Measurements from ENCODE around the gene KLHL12. TPM values are rescaled to one million over a fixed set of nuclear protein-coding genes. Genes with fewer than 3 reads are reported as not detected.
"Not testable (repeated sequence)": the region's sequence is repeated elsewhere in the genome, so short reads cannot be mapped to it uniquely, and the experiment has no call there.

Gene KLHL12
- total and polyA plus RNA-seq, 10 of the 15 experiments (the other 5 are each of a cell fraction or from before 2014, with no cell fraction given), result 16.0 to 53.8 (median 30.3) TPM

DNA sequence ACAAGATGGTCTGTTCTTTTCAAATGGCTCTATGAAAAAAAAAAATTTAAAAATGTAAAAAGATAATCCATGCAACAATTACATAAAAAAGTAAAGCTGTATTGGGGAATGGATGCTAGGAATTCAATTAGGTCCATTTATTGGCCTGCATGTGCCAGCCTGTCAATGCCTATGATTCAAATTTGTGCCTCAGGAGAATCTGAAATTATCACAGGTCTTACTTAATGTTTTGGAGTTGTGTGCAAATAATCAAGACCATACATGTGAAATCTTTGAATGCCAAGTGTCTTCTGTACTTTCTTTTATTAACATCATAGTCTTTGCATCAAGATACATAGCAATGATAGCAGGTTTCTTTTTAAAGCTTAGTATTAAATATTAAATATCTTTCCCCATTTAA lies 13.5 kb upstream of the KLHL12 start:
- Histone ChIP-seq H3K27ac (ENCODE audit: control insufficient read depth, insufficient read depth) (no peak overlapping the region), H3K9ac (ENCODE audit: control insufficient read depth, insufficient read depth, low read length) (no peak overlapping the region), H2AFZ (ENCODE audit: control insufficient read depth, low read depth, low read length) (no peak overlapping the region), H3K27me3 (replicated peaks in 1 of 2; ENCODE audit: control insufficient read depth in 2 of 2, insufficient read depth in 2 of 2, low read length in 1 of 2) (no peaks in the 10 kb centered on the region), H3K4me3 (no peak overlapping the region), H3K4me1 (ENCODE audit: control insufficient read depth, insufficient read depth, low read length) (no peaks in the 10 kb centered on the region), H3K4me2 (ENCODE audit: control insufficient read depth, insufficient read depth) (no peak overlapping the region), H3K9me3 (replicated peaks; ENCODE audit: control insufficient read depth, insufficient read depth, low read length) (no peaks in the 10 kb centered on the region), H3K79me2 (ENCODE audit: control insufficient read depth, insufficient read depth, low read length) (no peaks in the 10 kb centered on the region), H4K20me1 (ENCODE audit: control insufficient read depth, insufficient read depth) (no peaks in the 10 kb centered on the region), H3K36me3 (ENCODE audit: control insufficient read depth in 2 of 2, insufficient read depth in 2 of 2, low read length in 1 of 2) (peaks cover 10 to 27% of the 10 kb centered on the region in 2 experiments)
- TF ChIP-seq SMC3 (IDR thresholded peaks at IDR 0.05; ENCODE audit: borderline replicate concordance, low read length) (no peak), POLR2A (IDR thresholded peaks at IDR 0.05; ENCODE audit: low read depth, low read length) (no peak), IRF4 (IDR thresholded peaks at IDR 0.05; ENCODE audit: low read depth, low read length) (no peak), SPI1 (IDR thresholded peaks at IDR 0.05; ENCODE audit: borderline replicate concordance, insufficient read depth, low read depth, low read length) (no peak), HDAC2 (IDR thresholded peaks at IDR 0.05) (no peak), MEF2A (IDR thresholded peaks at IDR 0.05; ENCODE audit: insufficient read depth, low read depth, low read length) (no peak)
- ATAC-seq (no peak), FAIRE-seq (no peak), DNase-seq (ENCODE audit: low read depth, low spot score) (no peak)
- no TSS peak for BruUV-seq (replicated peaks)
- in situ Hi-C loops (cut with MboI), result no loop called here
- POLR2A ChIA-PET, result no interaction called here
- RAD21 ChIA-PET (ENCODE audit: unreplicated experiment), result no interaction called here
- intact Hi-C loops (cut with micrococcal nuclease; ENCODE audit: unreplicated experiment), result no loop called here
- CTCF ChIA-PET, result no interaction called here
- SMC1A ChIA-PET (ENCODE audit: uncharacterized antibody, unreplicated experiment), result no interaction called here

DNA sequence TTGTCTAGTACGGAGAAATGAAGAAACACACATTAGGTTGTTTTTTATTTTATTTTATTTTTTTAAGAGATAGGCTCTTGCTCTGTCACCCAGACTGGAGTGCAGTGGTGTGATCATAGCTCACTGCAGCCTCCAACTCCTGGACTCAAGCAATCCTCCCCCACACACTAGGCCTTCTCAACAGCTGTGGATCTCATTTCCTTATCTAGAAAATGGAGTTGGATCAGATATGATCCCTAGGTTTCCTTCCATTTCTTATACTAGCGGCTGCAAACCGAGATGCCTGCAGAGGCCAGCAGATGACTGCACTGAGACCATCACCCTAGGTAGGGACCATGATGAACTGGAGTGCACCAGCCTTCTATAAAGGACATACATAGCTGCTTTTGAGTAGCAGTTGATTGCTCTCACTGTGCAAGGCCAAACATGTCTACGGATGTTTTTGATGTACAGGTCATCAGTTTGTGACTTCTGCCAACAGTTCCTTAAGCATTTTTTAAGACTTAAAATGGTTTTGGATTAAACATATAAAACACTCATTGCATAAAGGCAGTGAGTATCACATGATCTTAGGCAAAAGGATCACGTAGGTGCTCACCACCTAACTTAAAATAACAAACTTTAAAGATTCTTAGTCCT lies 11.4 kb upstream of the KLHL12 start:
- RAD21 ChIA-PET (ENCODE audit: unreplicated experiment), result no interaction called here
- ATAC-seq (no peak), FAIRE-seq (no peak), DNase-seq (ENCODE audit: low read depth, low spot score) (no peak)
- H3K4me2 ChIP-seq (ENCODE audit: control insufficient read depth, insufficient read depth), result no peak overlapping the region
- H3K4me3 ChIP-seq, result no peak overlapping the region
- no peaks in the 10 kb centered on the region for H3K27me3 ChIP-seq (replicated peaks in 1 of 2; ENCODE audit: control insufficient read depth in 2 of 2, insufficient read depth in 2 of 2, low read length in 1 of 2)
- TF ChIP-seq JUND (IDR thresholded peaks at IDR 0.05; ENCODE audit: low read depth, low read length), result no peak
- no peak for TF ChIP-seq IKZF1 (conservative IDR thresholded peaks at IDR 0.05)
- 96% methylated on average over 5 of the region's 5 CpGs for WGBS (ENCODE audit: insufficient coverage, insufficient replicate concordance, low lambda C conversion rate, missing lambda C conversion rate)
- no peak overlapping the region for H3K9ac ChIP-seq (ENCODE audit: control insufficient read depth, insufficient read depth, low read length)
- H3K79me2 ChIP-seq (ENCODE audit: control insufficient read depth, insufficient read depth, low read length), result no peaks in the 10 kb centered on the region
- H3K4me1 ChIP-seq (ENCODE audit: control insufficient read depth, insufficient read depth, low read length), result no peaks in the 10 kb centered on the region
- no TSS peak for BruUV-seq (replicated peaks)
- POLR2A ChIA-PET, result no interaction called here
- no peak overlapping the region for H3K27ac ChIP-seq (ENCODE audit: control insufficient read depth, insufficient read depth)
- H2AFZ ChIP-seq (ENCODE audit: control insufficient read depth, low read depth, low read length), result no peak overlapping the region
- in situ Hi-C loops (cut with MboI) (no loop called here), intact Hi-C loops (cut with micrococcal nuclease; ENCODE audit: unreplicated experiment) (no loop called here)
- CTCF ChIA-PET, result interaction anchor here (0.6 kb wide), 1 partner anchor 16 kb away, joined by 3 read pairs; no protein-coding TSS in a partner anchor
- peaks cover 7 to 13% of the 10 kb centered on the region in 2 experiments for H3K36me3 ChIP-seq (ENCODE audit: control insufficient read depth in 2 of 2, insufficient read depth in 2 of 2, low read length in 1 of 2)
- no peaks in the 10 kb centered on the region for H4K20me1 ChIP-seq (ENCODE audit: control insufficient read depth, insufficient read depth)
- H3K9me3 ChIP-seq (replicated peaks; ENCODE audit: control insufficient read depth, insufficient read depth, low read length), result no peaks in the 10 kb centered on the region
- SMC1A ChIA-PET (ENCODE audit: uncharacterized antibody, unreplicated experiment), result no interaction called here

DNA sequence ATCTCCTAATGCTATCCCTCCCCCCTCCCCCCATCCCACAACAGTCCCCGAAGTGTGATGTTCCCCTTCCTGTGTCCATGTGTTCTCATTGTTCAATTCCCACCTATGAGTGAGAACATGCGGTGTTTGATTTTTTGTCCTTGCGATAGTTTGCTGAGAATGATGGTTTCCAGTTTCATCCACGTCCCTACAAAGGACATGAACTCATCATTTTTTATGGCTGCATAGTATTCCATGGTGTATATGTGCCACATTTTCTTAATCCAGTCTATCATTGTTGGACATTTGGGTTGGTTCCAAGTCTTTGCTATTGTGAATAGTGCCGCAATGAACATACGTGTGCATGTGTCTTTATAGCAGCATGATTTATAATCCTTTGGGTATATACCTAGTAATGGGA lies 9.4 kb upstream of the KLHL12 start:
- CTCF ChIA-PET, result not testable (repeated sequence)
- no CpG with 5 or more reads among the region's 6 CpGs for WGBS (ENCODE audit: insufficient coverage, insufficient replicate concordance, low lambda C conversion rate, missing lambda C conversion rate)

More for the DNA sequence above, 9.4 kb upstream of the KLHL12 start:
- in situ Hi-C loops (cut with MboI); H3K27me3 ChIP-seq (replicated peaks in 1 of 2; ENCODE audit: control insufficient read depth in 2 of 2, insufficient read depth in 2 of 2, low read length in 1 of 2); H3K4me2 ChIP-seq (ENCODE audit: control insufficient read depth, insufficient read depth); H3K9me3 ChIP-seq (replicated peaks; ENCODE audit: control insufficient read depth, insufficient read depth, low read length); BruUV-seq (replicated peaks); H3K79me2 ChIP-seq (ENCODE audit: control insufficient read depth, insufficient read depth, low read length); H3K36me3 ChIP-seq (ENCODE audit: control insufficient read depth in 2 of 2, insufficient read depth in 2 of 2, low read length in 1 of 2); H3K4me3 ChIP-seq; POLR2A ChIA-PET; H3K4me1 ChIP-seq (ENCODE audit: control insufficient read depth, insufficient read depth, low read length); DNase-seq (ENCODE audit: low read depth, low spot score); H4K20me1 ChIP-seq (ENCODE audit: control insufficient read depth, insufficient read depth); H2AFZ ChIP-seq (ENCODE audit: control insufficient read depth, low read depth, low read length); SMC1A ChIA-PET (ENCODE audit: uncharacterized antibody, unreplicated experiment); ATAC-seq; intact Hi-C loops (cut with micrococcal nuclease; ENCODE audit: unreplicated experiment); H3K27ac ChIP-seq (ENCODE audit: control insufficient read depth, insufficient read depth); H3K9ac ChIP-seq (ENCODE audit: control insufficient read depth, insufficient read depth, low read length); FAIRE-seq; RAD21 ChIA-PET (ENCODE audit: unreplicated experiment): not testable (repeated sequence)
